GM12865 (cell line): ENCODE measurements around the gene DMGDH.

Experiments
- DNase-seq: peaks from one replicate; pipeline ENCODE4 v3.0.0; 2010; ENCODE audit warnings: low read depth
- H3K4me3 ChIP-seq: 2 replicates; pipeline ENCODE4 v1.5.1; 2011; ENCODE audit warnings: mild to moderate bottlenecking, low read depth, low read length, control low read depth
- CTCF ChIP-seq: IDR thresholded peaks from 2 replicates; pipeline ENCODE4 v1.5.1; 2011; ENCODE audit warnings: low read length, control low read depth, low read depth, inconsistent platforms; ENCODE audit not compliant: insufficient read depth; ENCODE audit errors: missing control alignments

The DMGDH gene

DNA sequence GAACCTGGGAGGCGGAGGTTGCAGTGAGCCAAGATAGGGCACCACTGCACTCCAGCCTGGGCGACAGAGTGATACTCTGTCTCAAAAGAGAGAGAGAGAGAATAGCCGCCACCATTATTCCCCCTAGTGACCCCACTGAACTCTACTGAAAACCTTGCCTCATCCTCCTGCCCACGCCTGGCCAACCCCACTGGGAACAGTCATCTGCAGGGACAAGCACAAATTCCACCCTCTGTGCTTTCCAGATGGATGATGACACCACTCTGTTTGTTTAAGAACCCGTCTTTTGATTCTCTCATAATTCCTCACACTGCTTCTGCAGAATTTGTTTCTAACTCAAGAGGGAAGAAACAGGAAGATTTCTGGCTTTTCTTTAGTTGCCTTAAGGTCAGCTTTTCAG, 12.3 kb upstream of the DMGDH start:
- DNase-seq: no peak
- no peak for TF ChIP-seq CTCF
- no peak overlapping the region for H3K4me3 ChIP-seq

GRCh38 chr5:79080804-79081203, 11.3 kb upstream of the DMGDH start:
- H3K4me3 ChIP-seq: no peak overlapping the region
- no peak for TF ChIP-seq CTCF
- no peak for DNase-seq

DNA sequence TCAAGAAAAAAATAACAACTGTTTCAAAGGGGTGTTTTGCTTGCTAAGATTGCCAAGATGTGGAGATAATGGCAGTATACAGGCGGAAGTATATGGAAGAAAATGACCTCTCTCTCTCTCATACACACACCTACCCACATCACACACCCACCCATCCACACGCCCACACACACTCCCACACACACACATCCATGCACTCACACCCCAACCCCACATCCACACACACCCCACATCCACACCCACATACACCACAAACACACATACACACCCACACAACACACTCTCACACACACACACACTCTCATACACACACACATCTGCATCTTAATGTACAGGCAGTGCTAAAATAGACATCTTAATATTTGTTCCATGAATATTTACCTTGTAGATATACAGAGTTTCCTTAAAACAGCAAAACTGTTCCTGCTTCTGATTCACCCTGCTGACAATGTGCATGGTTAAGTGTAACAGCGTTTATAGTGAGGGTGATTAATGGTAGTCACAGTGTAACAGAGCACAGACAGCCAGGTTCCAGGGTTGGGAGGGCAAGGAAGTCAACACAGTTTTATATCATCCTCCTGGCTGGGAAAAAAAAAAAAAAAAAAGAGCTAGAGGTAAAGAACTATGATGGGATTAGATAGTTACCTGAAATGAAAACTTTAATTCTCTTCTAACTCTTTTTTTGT, 8.3 kb upstream of the DMGDH start:
- no peak overlapping the region for H3K4me3 ChIP-seq
- DNase-seq: no peak
- no peak for TF ChIP-seq CTCF

DNA sequence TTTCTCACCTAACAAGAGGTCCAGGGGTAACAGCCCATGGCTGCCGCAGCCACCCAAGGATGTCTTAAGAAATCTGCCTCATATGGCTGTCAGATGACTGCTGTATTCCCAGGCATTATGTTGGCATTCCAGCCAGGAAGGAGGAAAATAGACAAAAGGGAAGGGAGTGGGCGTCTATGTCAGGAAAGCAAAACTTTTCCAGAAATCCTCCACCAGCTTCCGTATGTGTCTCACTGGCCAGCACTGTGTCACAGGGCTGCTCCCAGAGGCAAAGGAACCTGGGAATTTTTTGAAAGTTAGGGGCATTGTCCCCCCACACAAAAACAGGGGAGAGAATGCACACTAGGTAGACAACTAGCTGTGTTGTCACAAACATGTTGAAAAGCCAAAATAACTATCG, 7.3 kb upstream of the DMGDH start:
- DNase-seq: no peak
- H3K4me3 ChIP-seq: no peak overlapping the region
- no peak for TF ChIP-seq CTCF

DNA sequence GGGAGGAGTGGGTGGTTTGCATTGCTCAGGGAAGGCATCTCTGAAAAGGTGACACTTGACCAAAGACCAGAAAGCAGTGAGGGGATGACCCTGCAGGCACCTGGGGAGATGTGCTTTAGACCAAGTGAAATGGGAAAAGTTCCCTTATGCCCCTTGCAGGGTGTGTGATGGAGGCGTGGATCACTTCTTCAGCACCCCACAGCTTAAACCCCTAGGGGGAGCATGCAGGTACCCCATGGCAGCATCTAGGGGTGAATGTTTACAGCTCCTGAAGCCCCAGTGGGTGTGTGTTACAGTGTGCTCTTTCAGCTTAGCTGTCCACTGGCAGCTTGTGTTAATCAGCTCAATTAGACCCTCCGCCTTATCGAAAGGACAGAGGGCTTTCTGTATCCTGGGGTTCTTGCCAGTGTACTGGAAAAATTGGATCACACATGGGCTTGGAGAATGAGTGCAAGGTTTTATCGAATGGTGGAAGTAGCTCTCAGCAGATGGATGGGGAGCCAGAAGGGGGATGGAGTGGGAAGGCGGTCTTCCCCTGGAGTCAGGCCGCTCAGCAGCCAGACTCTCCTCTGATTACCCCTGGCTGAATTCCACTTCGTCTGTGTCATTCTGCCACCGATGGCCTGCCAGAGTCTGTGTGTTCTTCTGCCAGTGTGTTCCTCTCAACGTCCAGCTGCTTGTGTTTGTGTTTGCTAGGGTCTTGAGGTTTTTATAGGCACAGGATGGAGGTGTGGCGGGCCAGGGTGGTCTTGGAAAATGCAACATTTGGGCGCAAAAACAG, 6.4 kb upstream of the DMGDH start:
- H3K4me3 ChIP-seq: no peak overlapping the region
- DNase-seq: no peak
- TF ChIP-seq CTCF: no peak

DNA sequence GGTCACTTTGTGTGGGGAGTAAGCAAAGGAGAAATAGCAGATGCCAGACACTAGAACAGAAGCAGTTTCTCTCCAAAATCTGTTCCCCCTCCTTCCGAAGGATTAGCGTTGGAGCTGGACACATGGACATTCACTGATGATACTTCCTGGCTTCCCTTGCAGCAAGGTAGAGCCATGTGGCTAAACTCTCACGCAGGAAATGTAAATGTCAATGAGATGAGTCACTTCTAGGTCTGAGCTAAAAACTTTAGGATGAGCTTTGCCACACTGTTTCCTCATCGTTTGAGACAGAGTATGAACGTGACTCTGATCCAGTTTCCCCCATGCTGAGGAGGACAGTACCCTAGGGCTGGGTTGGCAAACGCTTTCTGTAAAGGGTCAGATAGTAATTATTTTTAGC, 5.2 kb upstream of the DMGDH start:
- DNase-seq: no peak
- TF ChIP-seq CTCF: no peak
- H3K4me3 ChIP-seq: no peak overlapping the region

- TF ChIP-seq CTCF: no peak
- H3K4me3 ChIP-seq: no peak overlapping the region
- no peak for DNase-seq
These were observed 835 bp upstream of the DMGDH start for GRCh38 chr5:79070350-79070667.
